HG02588 (cell line): ENCODE data around the gene CELA2A.
"Not testable (repeated sequence)": the region's sequence is repeated elsewhere in the genome, so short reads cannot be mapped to it uniquely, and the experiment has no call there.

Source experiments
- ATAC-seq: cut with Tn5 transposase; IDR thresholded peaks from one replicate; pipeline ENCODE4 v1.9.1; 2021; ENCODE audit warnings: mild to moderate bottlenecking, moderate library complexity; ENCODE audit not compliant: unreplicated experiment

CELA2A gene

GRCh38 chr1:15492596-15492995 is 36.1 kb downstream of the CELA2A start:
- no peak for ATAC-seq

DNA sequence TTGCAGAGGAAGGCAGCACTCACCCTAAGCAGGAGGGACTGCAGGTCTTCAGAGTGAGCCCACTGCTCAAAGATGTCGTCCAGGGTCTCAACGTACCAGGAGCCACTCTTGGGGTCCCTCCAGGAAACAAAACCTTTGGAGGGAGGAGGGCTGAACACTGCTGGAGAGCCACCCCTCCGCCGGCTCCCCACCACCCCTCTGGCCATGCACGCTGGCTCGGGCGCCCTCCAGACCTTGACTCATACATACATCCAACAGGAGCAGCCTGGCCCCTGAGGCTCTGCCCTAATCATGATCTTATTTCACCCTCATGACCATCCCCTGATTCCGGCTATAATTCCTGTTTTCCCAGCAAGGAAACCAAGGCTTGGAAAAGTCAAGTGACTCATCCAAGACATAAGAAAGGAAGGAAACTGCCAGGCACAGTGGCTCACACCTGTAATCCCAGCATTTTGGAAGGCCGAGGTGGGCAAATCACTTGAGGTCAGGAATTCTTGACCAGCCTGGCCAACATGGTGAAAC is 37.4 kb downstream of the CELA2A start:
- no peak for ATAC-seq

DNA sequence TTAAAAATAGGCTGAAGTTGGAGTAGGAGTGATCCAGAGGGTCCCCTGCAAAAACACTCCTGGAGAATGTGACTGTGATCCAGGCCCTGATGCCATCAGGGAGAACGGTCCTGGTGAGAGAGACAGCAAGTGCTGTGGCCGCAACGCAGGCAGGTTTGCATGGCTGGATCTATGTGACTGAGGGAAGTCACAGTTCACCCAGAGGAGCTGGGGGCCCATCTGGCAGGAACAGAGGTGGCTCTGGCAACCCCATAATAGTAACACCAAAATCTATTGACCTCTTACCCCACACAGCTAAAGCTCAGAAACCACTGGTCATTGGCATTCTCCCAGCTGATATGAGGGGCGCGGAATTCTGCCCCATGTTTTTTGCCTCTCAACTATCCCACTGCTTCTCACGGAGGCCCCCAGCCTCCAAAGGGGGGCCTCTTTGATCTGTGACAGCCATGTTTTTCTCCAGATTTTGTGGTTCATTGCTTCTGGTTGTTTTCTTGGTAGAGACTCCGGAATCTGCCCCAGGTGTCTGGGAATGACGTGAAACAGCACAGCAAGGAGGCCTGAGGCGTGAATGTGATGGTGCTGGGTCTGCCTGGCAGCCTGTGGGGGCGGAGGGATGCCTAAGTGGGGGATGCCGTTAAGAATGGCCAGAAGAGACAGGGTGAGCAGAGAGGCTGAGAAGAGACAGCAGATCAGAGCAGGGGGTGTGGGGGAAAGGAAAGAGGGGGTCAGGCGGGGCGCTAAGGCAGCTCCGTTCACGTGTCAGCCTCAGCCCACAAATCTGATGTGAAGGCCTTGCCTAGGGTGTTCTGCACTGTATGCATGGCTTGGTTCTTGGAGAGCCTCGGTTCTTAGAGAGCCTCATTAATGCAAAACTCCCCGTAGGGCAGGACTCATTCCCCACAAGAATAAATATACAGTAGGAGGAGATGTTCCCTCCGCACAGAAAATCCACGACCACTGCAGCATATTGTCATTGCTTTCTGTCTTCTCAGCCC is 43.9 kb downstream of the CELA2A start:
- no peak for ATAC-seq

DNA sequence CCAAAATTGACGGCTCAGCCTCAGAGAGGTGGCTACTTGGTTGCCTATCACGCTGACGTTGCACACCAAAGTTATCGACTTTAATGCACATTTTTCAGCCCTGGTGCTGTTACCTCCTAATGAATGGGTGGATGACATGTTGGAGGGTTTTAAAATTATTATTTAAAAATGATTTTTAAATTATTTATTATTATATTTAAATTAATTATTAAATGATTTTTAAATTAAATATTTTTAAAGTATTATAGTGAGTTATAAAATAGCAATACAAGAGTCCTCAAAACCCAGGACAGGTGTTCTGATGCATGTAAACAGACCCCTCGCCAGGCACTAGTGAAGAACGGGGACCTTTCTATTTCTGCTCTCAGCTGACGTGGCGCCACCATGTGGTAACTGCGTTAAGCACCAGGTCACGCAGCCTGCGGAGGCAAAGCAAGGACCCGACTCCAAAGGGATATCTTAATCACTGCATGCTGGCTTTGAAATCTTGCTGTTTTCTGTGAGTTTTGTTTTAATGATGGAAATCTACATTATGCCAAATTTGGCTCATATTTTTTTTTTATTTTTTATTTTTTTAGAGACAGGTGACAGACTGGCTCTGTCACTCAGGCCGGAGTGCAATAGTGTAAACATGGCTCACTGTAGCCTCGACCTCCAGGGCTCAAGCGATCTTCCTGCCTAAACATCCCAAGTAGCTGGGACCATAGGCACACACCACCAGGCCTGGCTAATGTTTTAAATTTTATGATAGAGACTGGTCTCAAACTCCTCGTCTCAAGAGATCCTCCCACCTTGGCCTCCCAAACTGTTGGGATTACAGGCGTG is 44.9 kb downstream of the CELA2A start:
- no peak for ATAC-seq

DNA sequence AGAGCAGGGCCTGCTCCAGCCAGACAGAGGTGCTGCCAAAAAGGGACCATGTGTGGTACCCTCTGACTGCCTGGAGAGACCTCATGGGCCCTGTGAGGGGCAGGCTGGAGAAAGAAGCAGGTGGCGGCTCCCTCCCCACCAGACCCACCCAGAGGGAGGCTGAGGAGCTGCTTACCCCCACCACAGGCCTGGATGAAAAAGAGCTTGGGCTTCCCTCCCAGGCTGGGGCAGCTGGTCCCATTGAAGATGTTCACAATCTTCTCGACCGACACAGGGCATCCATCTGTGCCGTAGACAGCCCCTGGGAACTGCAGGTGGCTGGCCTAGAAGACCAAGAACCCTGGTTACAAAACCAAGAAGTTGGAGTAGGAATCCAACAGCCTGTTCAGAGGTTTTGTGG is 47.9 kb downstream of the CELA2A start:
- ATAC-seq, result no peak

DNA sequence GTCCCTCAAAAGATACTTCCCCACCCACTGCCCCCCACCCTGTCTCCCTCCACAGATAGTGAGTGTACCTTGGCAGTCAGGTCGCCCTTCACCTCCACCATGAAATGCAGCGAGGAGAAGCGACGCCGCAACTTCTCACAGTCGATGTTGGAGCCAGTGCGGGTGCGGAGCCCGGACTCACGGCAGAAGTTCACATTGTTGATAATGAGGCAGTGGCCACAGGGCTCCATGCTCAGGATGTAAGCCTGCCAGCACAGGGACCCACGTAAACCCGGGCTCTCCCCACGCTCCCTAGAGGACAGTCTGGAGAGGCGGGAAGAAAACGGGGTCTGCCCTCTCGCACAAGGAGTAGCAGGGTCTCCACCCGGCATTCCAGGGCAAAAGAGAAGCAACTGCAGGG is 50.3 kb downstream of the CELA2A start:
- no peak for ATAC-seq

- ATAC-seq, result no peak
Measured at GRCh38 chr1:15507278-15507677, 50.7 kb downstream of the CELA2A start.

DNA sequence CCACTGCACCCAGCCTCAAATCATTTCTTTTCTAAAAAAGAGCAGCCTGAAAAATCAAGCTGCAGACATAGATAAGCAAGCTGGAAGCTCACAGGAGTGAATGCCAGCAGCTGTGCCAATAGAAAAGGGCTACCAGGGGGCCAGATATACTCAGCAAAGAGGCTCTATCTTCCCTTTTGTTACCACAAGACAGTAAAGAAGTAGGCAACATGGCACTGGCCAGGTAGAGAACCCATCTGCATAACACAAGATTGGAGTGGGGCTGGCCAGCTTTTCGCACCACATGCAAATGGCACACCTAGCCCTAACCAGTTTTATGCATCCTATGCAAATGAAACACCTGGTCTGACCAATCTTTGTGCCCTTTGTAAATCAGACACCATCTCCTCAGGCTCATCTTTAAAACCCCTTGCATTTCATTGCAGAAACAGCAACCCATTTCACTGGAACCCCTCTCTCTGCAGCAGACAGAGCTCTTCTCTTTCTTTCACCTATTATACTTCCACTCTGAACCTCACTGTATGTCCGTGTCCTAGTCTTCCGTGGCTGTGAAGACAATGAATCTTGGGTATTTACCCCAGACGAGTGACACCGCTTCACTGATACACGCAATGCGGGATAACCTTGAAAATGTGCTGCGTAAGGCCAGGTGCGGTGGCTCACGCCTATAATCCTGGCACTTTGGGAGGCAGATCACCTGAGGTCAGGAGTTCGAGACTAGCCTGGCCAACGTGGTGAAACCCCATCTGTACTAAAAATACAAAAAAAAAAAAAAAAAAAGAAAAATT is 52.4 kb downstream of the CELA2A start:
- no peak for ATAC-seq

- ATAC-seq, result no peak
Measured at GRCh38 chr1:15509586-15509985, 53.1 kb downstream of the CELA2A start.

GRCh38 chr1:15510611-15511405 is 54.3 kb downstream of the CELA2A start:
- no peak for ATAC-seq

DNA sequence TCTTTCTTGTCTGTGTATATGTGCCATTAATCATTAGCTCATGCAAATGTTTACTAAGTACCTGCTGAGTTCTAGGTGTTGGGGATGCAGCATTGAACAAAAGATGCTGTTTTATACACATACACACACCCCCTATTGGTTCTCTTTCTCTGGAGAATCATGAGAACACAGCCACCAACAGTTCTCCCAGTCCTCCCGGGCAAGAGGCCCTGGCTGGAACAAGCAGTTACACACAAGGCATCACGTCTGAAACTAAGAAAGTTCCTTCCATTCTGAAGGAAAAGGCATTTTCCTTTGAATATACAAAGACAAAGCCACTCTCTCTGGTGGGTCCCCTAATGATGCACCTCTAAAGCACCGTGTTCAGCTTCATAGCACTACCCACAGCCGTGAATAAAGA is 56.7 kb downstream of the CELA2A start:
- no peak for ATAC-seq

GRCh38 chr1:15513919-15514318 is 57.4 kb downstream of the CELA2A start:
- no peak for ATAC-seq

DNA sequence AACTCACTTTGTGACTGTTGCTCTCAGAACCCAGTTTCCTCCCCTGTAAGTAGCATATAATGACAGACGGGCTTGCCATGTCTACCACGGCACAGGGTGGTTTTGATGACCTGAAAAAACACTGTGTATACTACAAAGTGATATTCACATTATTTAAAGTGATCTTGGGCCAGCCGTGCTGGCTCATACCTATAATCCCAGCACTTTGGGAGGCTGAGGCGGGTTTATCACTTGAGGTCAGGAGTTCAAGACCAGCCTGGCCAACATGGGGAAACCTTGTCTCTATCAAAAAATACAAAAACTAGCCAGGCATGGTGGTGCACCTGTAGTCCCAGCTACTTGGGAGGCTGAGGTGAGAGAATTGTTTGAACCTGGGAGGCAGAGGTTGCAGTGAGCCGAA is 58.0 kb downstream of the CELA2A start:
- not testable (repeated sequence) for ATAC-seq

- no peak for ATAC-seq
Measured at GRCh38 chr1:15515022-15515663, 58.6 kb downstream of the CELA2A start.

DNA sequence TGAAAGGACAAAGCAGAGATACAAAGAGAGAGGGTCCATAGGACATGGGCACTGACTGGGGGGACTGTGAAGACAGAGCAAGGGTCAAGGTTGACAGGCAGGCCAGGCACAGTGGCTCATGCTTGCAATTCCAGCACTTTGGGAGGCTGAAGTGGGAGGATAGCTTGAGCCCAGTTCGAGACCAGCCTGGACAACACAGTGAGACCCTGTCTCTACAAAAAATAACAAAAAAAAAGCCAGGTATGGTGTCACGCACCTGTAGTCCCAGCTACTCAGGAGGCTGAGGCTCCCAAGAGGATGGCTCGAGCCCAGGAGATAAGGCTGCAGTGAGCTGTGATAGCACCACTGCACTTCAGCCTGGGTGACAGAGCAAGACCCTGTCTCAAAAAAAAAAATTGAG is 63.1 kb downstream of the CELA2A start:
- ATAC-seq, result no peak

DNA sequence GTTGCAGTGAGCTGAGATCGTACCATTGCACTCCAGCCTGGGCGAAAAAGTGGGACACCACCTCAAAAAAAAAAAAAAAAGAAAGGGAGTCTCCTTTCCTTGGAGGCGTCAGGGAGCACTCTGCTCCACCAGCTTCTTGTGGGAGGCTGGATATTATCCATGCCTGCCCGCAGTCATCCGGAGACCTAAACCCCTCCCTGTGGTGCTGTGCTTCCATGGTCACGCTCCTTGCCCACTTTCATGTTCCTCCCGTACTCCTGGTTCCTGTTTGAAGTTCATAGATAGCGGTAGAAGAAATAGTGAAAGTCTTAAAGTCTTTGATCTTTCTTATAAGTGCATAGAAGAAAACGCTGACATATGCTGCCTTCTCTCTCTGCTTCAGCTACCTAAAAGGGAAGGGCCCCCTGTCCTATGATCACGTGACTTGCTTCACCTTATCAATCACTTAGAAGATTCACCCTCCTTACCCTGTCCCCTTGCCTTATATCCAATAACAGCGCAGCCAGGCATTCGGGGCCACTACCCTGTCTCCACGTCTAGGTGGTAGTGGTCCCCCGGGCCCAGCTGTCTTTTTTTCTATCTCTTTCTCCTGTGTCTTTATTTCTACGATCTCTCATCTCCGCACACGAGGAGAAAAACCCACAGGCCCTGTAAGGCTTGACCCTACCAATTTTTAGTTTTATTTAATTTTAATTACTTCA is 64.8 kb downstream of the CELA2A start:
- not testable (repeated sequence) for ATAC-seq
